NB4 (cell line): Measurements from ENCODE around the gene EIF2AK2.
A peak's percentile ranks its signal among the peaks of the same experiment; 100 is the strongest.

Source experiments
- DNase-seq: peaks from one replicate; pipeline ENCODE4 v3.0.0; 2010; ENCODE audit warnings: low read depth
- H3K4me3 ChIP-seq: one replicate; pipeline ENCODE4 v1.5.1; 2011; ENCODE audit warnings: mild to moderate bottlenecking, low read depth, low read length, moderate library complexity
- MYC ChIP-seq: IDR thresholded peaks from 2 replicates; pipeline ENCODE4 v1.6.1; 2011; ENCODE audit warnings: low read depth, low read length
- POLR2A ChIP-seq: IDR thresholded peaks from 2 replicates; pipeline ENCODE4 v1.6.1; 2011; ENCODE audit warnings: mild to moderate bottlenecking; ENCODE audit not compliant: insufficient read length; ENCODE audit errors: extremely low read depth
- TF ChIP-seq, protein P1 (sequence below): IDR thresholded peaks from one replicate; pipeline ENCODE4 v1.5.1; 2012; ENCODE audit warnings: low read depth, low read length
- TF ChIP-seq, protein P2 (sequence below): IDR thresholded peaks from 2 replicates; pipeline ENCODE4 v1.6.1; 2011; ENCODE audit warnings: low read depth, low read length

The EIF2AK2 gene

DNA sequence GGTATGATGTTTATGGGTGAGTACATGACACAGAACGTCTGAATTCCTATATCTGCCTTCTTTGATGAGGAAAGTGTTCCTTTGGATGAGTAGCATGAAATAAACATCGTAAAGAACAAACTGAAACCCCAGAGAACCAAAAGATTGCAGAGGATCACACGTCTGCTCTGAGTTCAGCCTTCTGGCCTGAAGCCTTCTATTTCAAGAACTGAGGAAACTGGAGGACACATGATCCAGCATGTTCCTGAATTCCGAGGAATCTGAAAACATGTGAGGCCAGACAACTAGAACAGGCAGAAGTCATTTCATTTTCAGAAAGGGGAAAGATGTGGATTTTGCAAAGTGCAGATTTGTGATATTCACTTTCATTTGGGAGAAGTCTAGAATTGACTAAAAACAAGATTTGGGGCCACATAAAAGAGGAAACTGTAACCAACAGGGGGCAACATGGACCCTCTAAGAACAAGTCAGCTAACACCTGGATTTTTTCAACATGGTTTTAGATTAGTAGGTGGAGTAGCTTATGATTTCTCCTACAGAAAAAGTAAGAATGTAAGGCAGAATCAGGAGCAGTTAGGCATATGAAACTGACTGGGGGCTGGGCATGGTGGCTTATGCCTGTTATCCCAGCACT is 23.3 kb upstream of the EIF2AK2 start:
- no peak for DNase-seq
- no peak overlapping the region for H3K4me3 ChIP-seq
- TF ChIP-seq, protein P1, sequence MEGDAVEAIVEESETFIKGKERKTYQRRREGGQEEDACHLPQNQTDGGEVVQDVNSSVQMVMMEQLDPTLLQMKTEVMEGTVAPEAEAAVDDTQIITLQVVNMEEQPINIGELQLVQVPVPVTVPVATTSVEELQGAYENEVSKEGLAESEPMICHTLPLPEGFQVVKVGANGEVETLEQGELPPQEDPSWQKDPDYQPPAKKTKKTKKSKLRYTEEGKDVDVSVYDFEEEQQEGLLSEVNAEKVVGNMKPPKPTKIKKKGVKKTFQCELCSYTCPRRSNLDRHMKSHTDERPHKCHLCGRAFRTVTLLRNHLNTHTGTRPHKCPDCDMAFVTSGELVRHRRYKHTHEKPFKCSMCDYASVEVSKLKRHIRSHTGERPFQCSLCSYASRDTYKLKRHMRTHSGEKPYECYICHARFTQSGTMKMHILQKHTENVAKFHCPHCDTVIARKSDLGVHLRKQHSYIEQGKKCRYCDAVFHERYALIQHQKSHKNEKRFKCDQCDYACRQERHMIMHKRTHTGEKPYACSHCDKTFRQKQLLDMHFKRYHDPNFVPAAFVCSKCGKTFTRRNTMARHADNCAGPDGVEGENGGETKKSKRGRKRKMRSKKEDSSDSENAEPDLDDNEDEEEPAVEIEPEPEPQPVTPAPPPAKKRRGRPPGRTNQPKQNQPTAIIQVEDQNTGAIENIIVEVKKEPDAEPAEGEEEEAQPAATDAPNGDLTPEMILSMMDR, result peak; percentile 25
- TF ChIP-seq POLR2A, result no peak

DNA sequence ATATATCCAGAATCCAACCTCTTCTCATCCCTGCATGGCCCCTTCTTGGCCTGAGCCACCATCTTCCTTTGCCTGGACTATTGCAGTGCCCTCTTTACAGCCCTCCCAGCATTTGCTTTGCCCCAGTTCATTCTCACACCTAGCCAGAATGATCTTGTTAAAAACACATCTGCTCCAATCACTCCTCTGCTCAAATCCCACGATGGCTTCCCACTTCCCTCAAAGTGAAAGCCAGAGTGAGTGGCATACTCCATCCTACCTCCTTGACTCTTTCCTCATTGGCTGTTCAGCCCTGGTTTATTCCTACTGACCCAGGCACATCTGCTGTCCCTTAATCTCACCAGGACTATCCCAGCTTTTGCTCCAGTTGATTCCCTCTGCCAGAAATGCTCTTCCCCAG is 17.0 kb upstream of the EIF2AK2 start:
- no peak overlapping the region for H3K4me3 ChIP-seq
- no peak for TF ChIP-seq POLR2A
- no peak for TF ChIP-seq MYC
- no peak for DNase-seq

DNA sequence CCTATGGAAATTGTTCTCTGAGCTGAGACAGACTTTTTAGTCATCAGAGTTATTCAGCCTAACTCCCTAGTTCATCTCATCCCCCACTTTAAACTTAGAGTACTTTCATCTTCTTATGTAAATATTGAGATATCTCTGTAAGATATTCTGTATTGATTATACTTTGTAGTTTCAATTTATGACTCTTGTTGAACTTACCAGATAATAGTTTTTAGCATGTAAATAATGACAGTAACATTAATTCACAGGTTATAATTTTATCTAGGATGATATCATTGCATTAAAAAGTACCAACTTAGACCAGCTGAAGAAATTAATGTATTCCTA is 14.8 kb upstream of the EIF2AK2 start:
- TF ChIP-seq, protein P1, result no peak
- TF ChIP-seq MYC (no peak), POLR2A (no peak)

DNA sequence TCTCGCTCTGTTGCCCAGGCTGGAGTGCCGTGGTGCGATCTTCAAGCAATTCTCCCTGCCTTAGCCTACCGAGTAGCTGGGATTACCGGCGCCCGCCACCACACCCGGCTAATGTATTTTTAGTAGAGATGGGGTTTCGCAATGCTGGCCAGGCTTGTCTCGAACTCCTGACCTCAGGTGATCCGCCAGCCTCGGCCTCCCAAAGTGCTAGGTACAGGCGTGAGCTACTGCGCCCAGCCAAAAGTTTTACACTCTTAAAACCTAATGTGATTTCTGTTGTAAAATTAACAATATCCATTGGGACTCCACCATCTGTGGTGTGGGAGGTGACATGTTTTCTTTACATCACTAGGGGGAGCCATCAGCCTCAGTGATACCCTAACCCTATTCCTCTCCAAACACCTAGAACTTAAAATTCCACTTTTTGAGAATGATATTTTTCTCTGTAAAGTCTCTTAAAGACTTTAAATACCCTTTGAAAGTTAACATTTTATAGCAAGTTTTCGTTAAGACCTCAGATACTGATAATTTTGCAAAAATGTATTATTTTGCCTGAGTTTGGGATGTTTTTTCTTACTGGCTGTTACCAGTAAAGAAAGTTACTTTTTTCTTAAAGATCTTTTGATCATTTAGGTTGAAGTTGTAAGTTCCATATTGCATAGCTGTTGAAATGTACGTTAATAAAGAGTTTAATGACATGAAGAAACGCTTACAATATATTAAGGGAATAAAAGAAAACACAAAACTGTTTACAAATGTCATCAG is 11.6 kb upstream of the EIF2AK2 start:
- TF ChIP-seq, protein P2, sequence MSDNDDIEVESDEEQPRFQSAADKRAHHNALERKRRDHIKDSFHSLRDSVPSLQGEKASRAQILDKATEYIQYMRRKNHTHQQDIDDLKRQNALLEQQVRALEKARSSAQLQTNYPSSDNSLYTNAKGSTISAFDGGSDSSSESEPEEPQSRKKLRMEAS, result no peak
- TF ChIP-seq, protein P1, result peak; percentile 71
- TF ChIP-seq MYC, result no peak
- no peak for TF ChIP-seq POLR2A
- peak; percentile 75 for DNase-seq
- no peak overlapping the region for H3K4me3 ChIP-seq

More for the DNA sequence above, 14.8 kb upstream of the EIF2AK2 start:
- no peak overlapping the region for H3K4me3 ChIP-seq
- DNase-seq, result no peak

DNA sequence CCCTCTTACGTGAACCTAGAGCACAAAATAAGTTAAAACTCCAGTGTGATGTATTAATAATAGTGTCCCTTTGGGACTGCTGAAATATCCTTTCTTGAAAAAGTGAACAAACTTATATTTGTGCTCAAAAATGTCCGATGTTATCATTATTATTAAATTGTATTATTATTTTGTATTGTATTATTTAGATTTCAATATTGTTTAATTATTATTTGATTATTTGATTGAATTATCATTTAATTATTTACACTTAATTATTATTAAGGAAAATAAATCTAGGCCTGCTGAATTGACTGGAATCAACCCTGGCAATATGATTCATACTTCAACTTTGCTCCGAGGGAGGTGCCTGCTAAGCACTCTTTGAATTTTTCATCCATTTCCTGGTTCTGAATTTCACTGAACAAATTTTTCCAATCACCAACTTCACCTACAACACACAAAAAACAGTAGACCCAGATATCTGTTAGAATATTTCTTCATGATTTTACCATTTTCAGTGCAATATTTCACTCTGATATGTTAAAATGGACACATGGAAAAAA is 10.9 kb upstream of the EIF2AK2 start:
- DNase-seq, result no peak
- no peak overlapping the region for H3K4me3 ChIP-seq
- TF ChIP-seq, protein P2, result no peak
- no peak for TF ChIP-seq MYC
- TF ChIP-seq, protein P1, result no peak
- TF ChIP-seq POLR2A, result no peak

DNA sequence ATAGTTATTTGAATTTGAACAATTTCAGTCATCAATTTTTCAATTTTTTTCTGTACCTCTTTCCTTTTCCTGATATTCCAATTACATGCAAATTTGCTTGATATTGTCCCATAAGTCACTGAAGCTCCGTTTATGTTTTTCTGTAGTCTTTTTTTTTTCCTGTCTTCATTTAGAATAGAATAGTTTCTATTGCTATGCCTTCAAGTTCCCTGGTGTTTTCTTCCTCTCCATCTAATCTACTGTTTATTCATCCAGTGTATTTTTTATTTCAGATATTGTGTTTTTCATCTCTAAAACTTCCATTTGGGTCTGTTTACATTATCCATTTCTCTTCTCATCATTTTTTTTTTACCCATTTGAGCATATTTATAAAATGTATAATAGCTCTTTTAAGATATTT is 8.0 kb upstream of the EIF2AK2 start:
- DNase-seq, result no peak
- H3K4me3 ChIP-seq, result no peak overlapping the region
- TF ChIP-seq MYC, result no peak
- no peak for TF ChIP-seq POLR2A
- TF ChIP-seq, protein P2, result no peak
- TF ChIP-seq, protein P1, result no peak
